Measurements from ENCODE around the gene VWA1. TPM values are rescaled to one million over a fixed set of nuclear protein-coding genes. Genes with fewer than 3 reads are reported as not detected.

Gene VWA1
- total and polyA plus RNA-seq, 2 experiments from 2014 or later, result 7.2 to 31.5 TPM

GRCh38 chr1:1425753-1426495 is 9.6 kb upstream of the VWA1 start (continued):
- TF ChIP-seq ZNF462 (CRISPR knock-in tag; IDR thresholded peaks at IDR 0.05) (no peak), NANOG (IDR thresholded peaks at IDR 0.05; ENCODE audit: borderline replicate concordance) (no peak)

GRCh38 chr1:1426496-1427105 is 8.9 kb upstream of the VWA1 start:
- Histone ChIP-seq H3K36me3 (ENCODE audit: insufficient read depth) (no peaks in the 10 kb centered on the region), H3K4me3 (peak overlapping the region; percentile 46), H4K20me1 (replicated peaks; ENCODE audit: insufficient read depth) (no peaks in the 10 kb centered on the region), H3K27me3 (ENCODE audit: insufficient read depth) (no peaks in the 10 kb centered on the region), H3K4me2 (peak overlapping the region; percentile 72), H2AFZ (no peak overlapping the region), H3K79me2 (replicated peaks; ENCODE audit: insufficient read depth) (no peaks in the 10 kb centered on the region), H3K9me2 (ENCODE audit: insufficient read depth) (no peaks in the 10 kb centered on the region), H3F3A (replicated peaks; ENCODE audit: low read depth) (peaks cover 25% of the 10 kb centered on the region), H3K4me1 (ENCODE audit: insufficient read depth) (peaks cover 35% of the 10 kb centered on the region), H3K27ac (ENCODE audit: low read depth) (no peak overlapping the region)
- H3K27me3 Mint-ChIP-seq (ENCODE audit: insufficient read depth, low read depth, poor library complexity), result peaks cover 26% of the 10 kb centered on the region
- ATAC-seq (peak; percentile 4), DNase-seq (ENCODE audit: low spot score) (no peak)
- peak overlapping the region; percentile 44; the same call in 2 of the 3 replicates for H3K4me3 Mint-ChIP-seq
- peaks cover 4% of the 10 kb centered on the region; the same call in 2 of the 3 replicates for H3K36me3 Mint-ChIP-seq (ENCODE audit: low read depth)
- no peak overlapping the region for H3K27ac Mint-ChIP-seq
- H3K4me1 Mint-ChIP-seq, result peaks cover 46% of the 10 kb centered on the region
- H3K9me3 Mint-ChIP-seq, result peaks cover 10% of the 10 kb centered on the region
- no peak for TF ChIP-seq REST (IDR thresholded peaks at IDR 0.05; ENCODE audit: unreplicated experiment)
- no peak for TF ChIP-seq ZNF114 (CRISPR knock-in tag; IDR thresholded peaks at IDR 0.05)
- no peak for TF ChIP-seq JUNB (IDR thresholded peaks at IDR 0.05; ENCODE audit: unreplicated experiment)
- no peak for TF ChIP-seq STAT1 (IDR thresholded peaks at IDR 0.05; ENCODE audit: unreplicated experiment)
- no peak for TF ChIP-seq CREB1 (CRISPR knock-in tag; IDR thresholded peaks at IDR 0.05; ENCODE audit: low read depth)
- no peak for TF ChIP-seq EZH2 (IDR thresholded peaks at IDR 0.05; ENCODE audit: low read depth, unreplicated experiment)
